ENCODE measurements around the gene KIF18A. TPM values are rescaled to one million over a fixed set of nuclear protein-coding genes. Genes with fewer than 3 reads are reported as not detected.

KIF18A gene
- total RNA-seq, 1 donor from 2014 or later: 0.79 TPM

DNA sequence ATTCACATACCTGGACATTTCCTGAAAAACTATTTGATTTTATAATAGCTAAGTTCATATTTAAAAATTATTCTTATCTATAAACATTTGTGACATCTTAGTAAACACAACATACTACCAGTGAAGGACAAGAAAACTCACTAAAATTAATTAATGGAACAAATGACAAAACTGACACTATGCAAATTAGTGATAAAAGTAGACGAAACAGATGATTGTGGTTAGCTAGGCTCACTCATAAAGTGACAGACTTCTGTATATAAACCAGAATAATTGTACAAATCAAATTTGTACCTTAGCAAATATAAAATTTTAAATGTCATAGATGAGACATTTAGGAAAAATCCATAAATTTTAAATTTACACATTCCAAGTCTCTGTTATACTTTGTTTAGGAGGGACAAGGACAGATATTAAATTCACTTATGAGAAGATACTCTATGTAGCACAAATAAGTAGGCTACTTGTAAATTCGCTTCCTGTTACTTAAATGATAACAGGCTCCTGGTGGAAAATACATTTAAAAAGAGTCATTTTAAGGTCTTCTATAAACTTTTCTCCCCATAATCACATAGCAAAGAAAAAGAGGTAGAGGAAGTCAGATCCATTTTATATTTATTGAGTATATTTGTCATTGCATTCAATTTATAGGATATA is 81.2 kb downstream of the KIF18A start:
- Histone ChIP-seq H3K27me3 (ENCODE audit: control insufficient read depth, insufficient read depth, low read length) (no peaks in the 10 kb centered on the region), H3K4me3 (ENCODE audit: low read depth, low read length) (no peak overlapping the region), H3K36me3 (ENCODE audit: control insufficient read depth, insufficient read depth, low read length) (no peaks in the 10 kb centered on the region)
- DNase-seq (ENCODE audit: low read depth) (no peak), FAIRE-seq (no peak)
- no peak for TF ChIP-seq CTCF (IDR thresholded peaks at IDR 0.05; ENCODE audit: insufficient read depth, low read length, severe bottlenecking)

DNA sequence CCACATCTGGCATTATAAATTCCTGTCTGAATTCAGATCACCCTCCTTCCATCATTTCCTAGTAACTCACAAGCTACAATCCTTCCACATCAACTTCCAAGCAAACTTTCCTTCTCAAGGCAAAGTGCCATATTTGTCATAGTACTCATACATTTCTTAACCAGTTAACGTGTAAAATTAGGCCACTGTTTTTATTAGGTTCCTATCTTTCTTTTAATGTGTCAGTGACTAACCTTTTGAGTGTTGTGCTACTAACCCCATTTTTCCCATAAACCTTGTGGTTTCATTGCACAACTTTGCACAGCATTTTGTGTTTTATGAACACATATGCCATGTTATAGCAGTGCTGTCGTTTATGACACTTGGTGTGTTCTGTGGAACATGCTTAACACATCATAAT is 90.1 kb downstream of the KIF18A start:
- Histone ChIP-seq H3K36me3 (ENCODE audit: control insufficient read depth, insufficient read depth, low read length) (no peaks in the 10 kb centered on the region), H3K4me3 (ENCODE audit: low read depth, low read length) (no peak overlapping the region), H3K27me3 (ENCODE audit: control insufficient read depth, insufficient read depth, low read length) (no peaks in the 10 kb centered on the region)
- FAIRE-seq (no peak), DNase-seq (ENCODE audit: low read depth) (no peak)
- no peak for TF ChIP-seq CTCF (IDR thresholded peaks at IDR 0.05; ENCODE audit: insufficient read depth, low read length, severe bottlenecking)

DNA sequence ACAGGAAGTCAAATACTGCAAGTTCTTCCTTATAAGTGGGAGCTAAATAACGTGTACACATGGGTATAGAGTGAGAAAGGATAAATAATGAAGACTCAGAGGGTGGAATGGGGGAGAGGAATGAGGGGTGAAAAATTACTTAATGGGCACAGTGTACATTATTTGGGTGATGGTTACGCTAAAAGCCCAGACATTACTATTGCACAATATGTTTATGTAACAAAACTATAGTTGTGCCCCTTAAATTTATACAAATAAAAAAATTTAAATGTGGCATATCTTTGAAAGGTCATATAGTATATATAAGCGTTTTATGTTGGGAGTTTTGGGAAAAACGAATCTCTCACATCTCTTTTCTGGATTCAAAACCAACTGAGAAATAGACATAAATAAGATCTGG is 96.1 kb downstream of the KIF18A start:
- no peak for DNase-seq (ENCODE audit: low read depth)
- H3K36me3 ChIP-seq (ENCODE audit: control insufficient read depth, insufficient read depth, low read length): no peaks in the 10 kb centered on the region
- H3K27me3 ChIP-seq (ENCODE audit: control insufficient read depth, insufficient read depth, low read length): no peaks in the 10 kb centered on the region
- no peak for FAIRE-seq
- TF ChIP-seq CTCF (IDR thresholded peaks at IDR 0.05; ENCODE audit: insufficient read depth, low read length, severe bottlenecking): no peak
- no peak overlapping the region for H3K4me3 ChIP-seq (ENCODE audit: low read depth, low read length)

DNA sequence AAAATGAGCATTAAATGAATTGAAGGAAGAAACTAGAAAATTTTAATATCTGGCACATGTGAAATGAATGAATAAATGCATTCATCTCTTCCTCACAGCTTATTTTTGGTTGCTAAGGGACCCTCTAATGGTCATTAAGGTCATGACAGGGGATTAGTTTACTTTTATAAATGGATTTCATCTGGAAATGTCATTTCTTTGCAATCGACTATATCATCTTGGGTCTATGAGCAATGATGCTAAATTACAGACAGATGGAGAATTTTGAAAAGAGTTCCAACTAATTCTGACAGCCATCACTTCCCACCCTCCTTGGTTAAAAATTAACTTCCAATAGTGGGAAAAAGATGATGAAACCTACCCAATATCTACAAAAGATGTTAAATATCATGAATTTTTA is 98.0 kb downstream of the KIF18A start:
- Histone ChIP-seq H3K36me3 (ENCODE audit: control insufficient read depth, insufficient read depth, low read length) (no peaks in the 10 kb centered on the region), H3K4me3 (ENCODE audit: low read depth, low read length) (no peak overlapping the region), H3K27me3 (ENCODE audit: control insufficient read depth, insufficient read depth, low read length) (no peaks in the 10 kb centered on the region)
- TF ChIP-seq CTCF (IDR thresholded peaks at IDR 0.05; ENCODE audit: insufficient read depth, low read length, severe bottlenecking): no peak
- FAIRE-seq (no peak), DNase-seq (ENCODE audit: low read depth) (no peak)

DNA sequence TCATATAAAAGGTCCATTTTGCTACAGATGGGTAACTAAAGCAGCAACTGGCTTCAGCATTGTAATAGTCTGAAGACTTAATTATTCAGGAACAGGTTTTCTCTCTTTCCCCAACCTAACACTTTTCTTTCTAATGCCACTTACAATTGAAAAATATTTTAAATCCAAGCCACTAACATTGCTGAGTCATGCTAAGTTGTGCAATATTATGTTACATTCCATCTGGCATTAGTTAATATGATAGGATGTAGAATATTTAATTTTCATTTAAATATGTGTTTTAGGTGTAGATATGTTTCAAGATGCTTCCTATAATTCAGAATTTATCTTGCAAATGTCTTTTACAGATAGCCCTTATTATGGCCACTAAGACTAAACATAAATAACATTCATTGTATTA is 98.6 kb downstream of the KIF18A start:
- no peak for TF ChIP-seq CTCF (IDR thresholded peaks at IDR 0.05; ENCODE audit: insufficient read depth, low read length, severe bottlenecking)
- no peak for FAIRE-seq
- Histone ChIP-seq H3K36me3 (ENCODE audit: control insufficient read depth, insufficient read depth, low read length) (no peaks in the 10 kb centered on the region), H3K4me3 (ENCODE audit: low read depth, low read length) (no peak overlapping the region), H3K27me3 (ENCODE audit: control insufficient read depth, insufficient read depth, low read length) (no peaks in the 10 kb centered on the region)
- peak; percentile 77 for DNase-seq (ENCODE audit: low read depth)

- Histone ChIP-seq H3K4me3 (ENCODE audit: low read depth, low read length) (no peak overlapping the region), H3K27me3 (ENCODE audit: control insufficient read depth, insufficient read depth, low read length) (no peaks in the 10 kb centered on the region), H3K36me3 (ENCODE audit: control insufficient read depth, insufficient read depth, low read length) (no peaks in the 10 kb centered on the region)
- TF ChIP-seq CTCF (IDR thresholded peaks at IDR 0.05; ENCODE audit: insufficient read depth, low read length, severe bottlenecking): no peak
- no peak for DNase-seq (ENCODE audit: low read depth)
- FAIRE-seq: no peak
Measured at GRCh38 chr11:28003615-28004014, 104.3 kb downstream of the KIF18A start.
